C4-2B (cell line): ENCODE measurements around the gene SH3BP5.

ENCODE experiments used
- ZFX ChIP-seq: fragments of 450-650 bp; IDR thresholded peaks from 2 replicates; pipeline ENCODE4 v1.6.1; 2017
- TF ChIP-seq, protein P1 (sequence below): fragments of 450-650 bp; conservative IDR thresholded peaks from 2 replicates; pipeline ENCODE4 v1.5.1; 2017; ENCODE audit warnings: mild to moderate bottlenecking

DNA sequence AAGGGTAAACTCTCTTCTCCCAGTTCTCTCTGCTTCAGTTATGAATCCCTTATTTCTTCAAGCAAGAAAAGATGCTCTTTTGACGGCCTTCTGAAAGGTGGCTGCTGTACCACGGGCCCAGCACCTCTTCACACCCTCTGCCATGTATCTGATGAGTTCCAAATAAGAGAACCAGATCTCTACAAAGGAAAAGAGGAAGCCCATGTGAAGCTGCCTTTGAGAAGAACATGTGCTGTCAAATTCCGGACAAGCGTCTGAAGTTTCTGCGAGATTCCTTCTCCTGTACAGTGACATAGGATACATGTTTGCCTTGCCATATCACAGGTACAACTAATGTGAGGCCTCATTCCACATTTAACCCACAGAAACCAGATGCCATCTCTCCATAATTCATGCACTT, 59.2 kb downstream of the SH3BP5 start:
- TF ChIP-seq, protein P1, sequence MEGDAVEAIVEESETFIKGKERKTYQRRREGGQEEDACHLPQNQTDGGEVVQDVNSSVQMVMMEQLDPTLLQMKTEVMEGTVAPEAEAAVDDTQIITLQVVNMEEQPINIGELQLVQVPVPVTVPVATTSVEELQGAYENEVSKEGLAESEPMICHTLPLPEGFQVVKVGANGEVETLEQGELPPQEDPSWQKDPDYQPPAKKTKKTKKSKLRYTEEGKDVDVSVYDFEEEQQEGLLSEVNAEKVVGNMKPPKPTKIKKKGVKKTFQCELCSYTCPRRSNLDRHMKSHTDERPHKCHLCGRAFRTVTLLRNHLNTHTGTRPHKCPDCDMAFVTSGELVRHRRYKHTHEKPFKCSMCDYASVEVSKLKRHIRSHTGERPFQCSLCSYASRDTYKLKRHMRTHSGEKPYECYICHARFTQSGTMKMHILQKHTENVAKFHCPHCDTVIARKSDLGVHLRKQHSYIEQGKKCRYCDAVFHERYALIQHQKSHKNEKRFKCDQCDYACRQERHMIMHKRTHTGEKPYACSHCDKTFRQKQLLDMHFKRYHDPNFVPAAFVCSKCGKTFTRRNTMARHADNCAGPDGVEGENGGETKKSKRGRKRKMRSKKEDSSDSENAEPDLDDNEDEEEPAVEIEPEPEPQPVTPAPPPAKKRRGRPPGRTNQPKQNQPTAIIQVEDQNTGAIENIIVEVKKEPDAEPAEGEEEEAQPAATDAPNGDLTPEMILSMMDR: no peak
- no peak for TF ChIP-seq ZFX
